ENCODE measurements around the gene BLACAT1.
"Not testable (repeated sequence)": the region's sequence is repeated elsewhere in the genome, so short reads cannot be mapped to it uniquely, and the experiment has no call there.

The BLACAT1 gene

GRCh38 chr1:205484985-205485967 is 29.4 kb upstream of the BLACAT1 start:
- H3K4me3 ChIP-seq (ENCODE audit: control insufficient read depth, low read depth, low read length) = no peak overlapping the region
- DNase-seq (ENCODE audit: low read depth) = peak; percentile 54
- peak; percentile 83 for TF ChIP-seq CTCF (conservative IDR thresholded peaks at IDR 0.05; ENCODE audit: control insufficient read depth, insufficient read depth, low read depth, low read length)

DNA sequence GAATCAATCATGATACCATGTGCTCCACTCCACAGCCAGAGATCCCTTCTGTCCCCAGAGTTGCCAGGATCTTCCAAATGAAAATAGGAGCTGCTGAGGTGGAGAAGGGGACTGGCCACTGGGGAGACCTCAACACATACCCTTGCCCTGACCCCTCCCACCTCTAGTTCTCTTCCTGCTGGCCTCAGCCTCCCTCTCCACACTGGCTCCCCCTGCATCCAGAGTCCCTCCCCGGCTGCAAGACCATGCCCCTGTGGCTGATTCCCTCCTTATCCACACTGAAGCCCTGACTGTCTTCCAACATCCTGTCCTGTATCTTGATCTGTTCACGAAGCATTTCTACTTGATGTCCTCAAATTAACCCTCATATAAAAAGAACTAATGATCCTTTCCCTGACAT is 27.5 kb upstream of the BLACAT1 start:
- H3K4me3 ChIP-seq (ENCODE audit: control insufficient read depth, low read depth, low read length) = no peak overlapping the region
- no peak for TF ChIP-seq CTCF (conservative IDR thresholded peaks at IDR 0.05; ENCODE audit: control insufficient read depth, insufficient read depth, low read depth, low read length)
- DNase-seq (ENCODE audit: low read depth) = no peak

DNA sequence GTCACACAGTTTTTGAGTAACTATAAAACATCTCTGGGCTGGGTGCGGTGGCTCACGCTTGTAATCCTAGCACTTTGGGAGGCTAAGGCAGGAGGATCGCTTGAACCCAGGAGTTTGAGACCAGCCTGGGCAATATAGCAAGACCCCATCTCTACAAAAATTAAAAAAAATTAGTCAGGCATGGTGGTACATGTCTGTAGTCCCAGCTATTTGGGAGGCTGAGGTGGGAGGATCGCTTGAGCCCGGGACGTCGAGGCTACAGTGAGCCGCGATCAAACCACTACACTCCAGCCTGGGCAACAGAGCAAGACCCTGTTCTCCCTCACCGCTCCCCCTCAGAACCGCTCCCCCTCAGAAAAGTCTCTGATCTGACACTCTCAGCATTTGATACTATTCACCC is 26.7 kb upstream of the BLACAT1 start:
- not testable (repeated sequence) for H3K4me3 ChIP-seq (ENCODE audit: control insufficient read depth, low read depth, low read length); DNase-seq (ENCODE audit: low read depth)

- DNase-seq (ENCODE audit: low read depth) = no peak
- H3K4me3 ChIP-seq (ENCODE audit: control insufficient read depth, low read depth, low read length) = no peak overlapping the region
- no peak for TF ChIP-seq CTCF (conservative IDR thresholded peaks at IDR 0.05; ENCODE audit: control insufficient read depth, insufficient read depth, low read depth, low read length)
These were observed 25.8 kb upstream of the BLACAT1 start for GRCh38 chr1:205481629-205482151.

GRCh38 chr1:205481218-205481617 is 25.4 kb upstream of the BLACAT1 start:
- H3K4me3 ChIP-seq (ENCODE audit: control insufficient read depth, low read depth, low read length) = no peak overlapping the region
- DNase-seq (ENCODE audit: low read depth) = no peak
- TF ChIP-seq CTCF (conservative IDR thresholded peaks at IDR 0.05; ENCODE audit: control insufficient read depth, insufficient read depth, low read depth, low read length) = no peak

GRCh38 chr1:205480349-205480985 is 24.6 kb upstream of the BLACAT1 start:
- no peak for TF ChIP-seq CTCF (conservative IDR thresholded peaks at IDR 0.05; ENCODE audit: control insufficient read depth, insufficient read depth, low read depth, low read length)
- no peak overlapping the region for H3K4me3 ChIP-seq (ENCODE audit: control insufficient read depth, low read depth, low read length)
- DNase-seq (ENCODE audit: low read depth) = no peak

GRCh38 chr1:205478985-205479384 is 23.1 kb upstream of the BLACAT1 start:
- DNase-seq (ENCODE audit: low read depth); H3K4me3 ChIP-seq (ENCODE audit: control insufficient read depth, low read depth, low read length): not testable (repeated sequence)
